MM.1S (cell line): Measurements from ENCODE around the gene CSNK2A3.

Experiments used
- DNase-seq: peaks from one replicate; pipeline ENCODE4 v3.0.0-alpha.2; 2015
- H2AFZ ChIP-seq: fragments of 300-600 bp; sonication (generic); 2 replicates; pipeline ENCODE4 v1.6.0; 2016; ENCODE audit warnings: antibody characterized with exemption, low read length
- H3F3A ChIP-seq: fragments of 300-600 bp; sonication (generic); 2 replicates; pipeline ENCODE4 v1.6.1; 2016; ENCODE audit warnings: mild to moderate bottlenecking, antibody characterized with exemption, low read length, moderate library complexity, mixed read lengths; ENCODE audit not compliant: insufficient read depth
- H3K27ac ChIP-seq: fragments of 300-600 bp; sonication (generic); 2 replicates; pipeline ENCODE4 v1.5.1; 2016; ENCODE audit warnings: mild to moderate bottlenecking, low read length
- H3K27me3 ChIP-seq: fragments of 300-600 bp; sonication (generic); replicated peaks from 2 replicates; pipeline ENCODE4 v1.6.0; 2016; ENCODE audit warnings: low read length; ENCODE audit not compliant: insufficient read depth
- H3K36me3 ChIP-seq: fragments of 300-600 bp; sonication (generic); replicated peaks from 2 replicates; pipeline ENCODE4 v1.6.1; 2016; ENCODE audit warnings: mild to moderate bottlenecking, low read length, mixed read lengths; ENCODE audit not compliant: insufficient read depth
- H3K4me1 ChIP-seq: fragments of 300-600 bp; sonication (generic); 2 replicates; pipeline ENCODE4 v1.6.1; 2016; ENCODE audit warnings: low read length, mixed read lengths
- H3K4me2 ChIP-seq: fragments of 300-600 bp; sonication (generic); 2 replicates; pipeline ENCODE4 v1.6.0; 2016; ENCODE audit warnings: low read depth, low read length
- H3K4me3 ChIP-seq: fragments of 300-600 bp; sonication (generic); 2 replicates; pipeline ENCODE4 v1.5.1; 2016; ENCODE audit warnings: low read length, mixed read lengths
- H3K79me2 ChIP-seq: fragments of 300-600 bp; sonication (generic); 2 replicates; pipeline ENCODE4 v1.6.1; 2016; ENCODE audit warnings: mixed run types, low read length, mixed read lengths
- H3K9ac ChIP-seq: fragments of 300-600 bp; sonication (generic); 2 replicates; pipeline ENCODE4 v1.6.1; 2016; ENCODE audit warnings: low read length, mixed read lengths
- H3K9me2 ChIP-seq: fragments of 300-600 bp; sonication (generic); replicated peaks from 2 replicates; pipeline ENCODE4 v1.6.1; 2016; ENCODE audit warnings: mild to moderate bottlenecking, low read length, mixed read lengths; ENCODE audit not compliant: insufficient read depth
- H3K9me3 ChIP-seq: fragments of 300-600 bp; sonication (generic); replicated peaks from 2 replicates; pipeline ENCODE4 v1.6.1; 2016; ENCODE audit warnings: mild to moderate bottlenecking, low read length, mixed read lengths; ENCODE audit not compliant: insufficient read depth
- H4K20me1 ChIP-seq: fragments of 300-600 bp; sonication (generic); 2 replicates; pipeline ENCODE4 v1.6.1; 2016; ENCODE audit warnings: mild to moderate bottlenecking, low read length, moderate library complexity, mixed read lengths; ENCODE audit not compliant: insufficient read depth
- EZH2 ChIP-seq: fragments of 300-600 bp; sonication (generic); optimal IDR thresholded peaks from 2 replicates; pipeline ENCODE3; 2017; ENCODE audit warnings: low read depth, mild to moderate bottlenecking, antibody characterized with exemption, low read length, mixed read lengths
- EZH2phosphoT487 ChIP-seq: fragments of 300-600 bp; sonication (generic); IDR thresholded peaks from 2 replicates; pipeline ENCODE4 v1.6.1; 2018; ENCODE audit warnings: antibody characterized with exemption, low read length
- TF ChIP-seq, protein P1 (sequence below): fragments of 300-600 bp; sonication (generic); IDR thresholded peaks from 2 replicates; pipeline ENCODE4 v1.5.1; 2016; ENCODE audit warnings: antibody characterized with exemption, low read length, mixed read lengths

The CSNK2A3 gene

DNA sequence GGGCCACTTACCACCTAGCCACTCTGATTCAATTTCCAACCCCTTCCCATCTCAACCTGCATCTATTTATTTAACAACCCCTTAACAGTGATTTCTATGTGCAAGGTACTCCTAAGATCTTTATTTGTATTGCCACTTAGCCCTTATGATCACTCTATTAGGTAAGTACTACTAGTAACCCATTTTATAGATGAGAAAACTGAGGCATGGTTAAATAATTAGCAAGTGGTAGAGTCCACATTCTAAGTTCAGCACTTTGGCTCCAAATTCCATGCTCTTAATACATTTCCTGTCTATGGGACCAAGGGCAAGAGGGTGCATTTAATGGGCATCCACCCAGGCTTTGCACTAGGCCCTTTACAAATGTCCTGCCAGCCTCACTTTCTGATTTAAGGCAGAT, 38.1 kb upstream of the CSNK2A3 start:
- Histone ChIP-seq H3K9ac (no peak overlapping the region), H2AFZ (no peak overlapping the region)

DNA sequence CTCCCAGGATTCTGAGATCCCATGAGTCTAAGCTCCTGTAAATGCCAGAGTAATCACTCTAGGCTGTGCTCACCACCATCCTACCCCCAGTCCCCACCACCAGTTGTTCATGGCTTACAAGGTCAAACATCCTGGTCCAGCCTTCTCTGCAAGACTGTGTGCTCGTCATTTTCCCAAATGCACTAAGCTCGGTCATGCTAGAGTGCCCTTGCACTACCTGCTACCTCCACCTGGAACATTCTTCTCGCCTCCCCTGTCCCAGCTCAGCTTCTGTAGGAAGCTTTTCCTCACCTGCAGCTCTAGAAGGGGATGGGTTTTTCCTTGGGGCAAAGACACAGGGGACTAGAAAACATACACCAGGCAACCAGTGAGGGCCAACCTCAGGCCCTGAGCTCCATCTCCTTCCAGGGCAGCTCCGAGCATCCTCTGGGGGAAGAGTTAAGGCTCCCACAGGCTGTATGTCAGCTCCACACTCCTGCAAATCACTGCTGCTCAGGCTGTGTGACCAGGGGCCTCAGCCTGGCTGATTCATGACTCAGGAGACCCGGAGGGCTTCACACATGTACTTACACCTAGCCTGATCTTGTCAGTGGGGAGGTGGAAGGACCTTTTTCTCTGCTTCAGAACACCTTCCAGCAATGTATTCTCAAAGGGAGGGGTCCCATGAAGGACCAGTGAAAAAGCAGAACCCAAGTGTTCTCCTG, 37.2 kb upstream of the CSNK2A3 start:
- no peaks in the 10 kb centered on the region for H4K20me1 ChIP-seq
- no peak overlapping the region for H3K27ac ChIP-seq
- H3K9me3 ChIP-seq, result no peaks in the 10 kb centered on the region
- H3F3A ChIP-seq, result no peaks in the 10 kb centered on the region
- no peak overlapping the region for H3K4me3 ChIP-seq
- no peaks in the 10 kb centered on the region for H3K9me2 ChIP-seq
- H3K9ac ChIP-seq, result no peak overlapping the region
- no peaks in the 10 kb centered on the region for H3K27me3 ChIP-seq
- no peaks in the 10 kb centered on the region for H3K36me3 ChIP-seq
- no peaks in the 10 kb centered on the region for H3K4me1 ChIP-seq
- H3K79me2 ChIP-seq, result no peaks in the 10 kb centered on the region
- H2AFZ ChIP-seq, result no peak overlapping the region
- DNase-seq, result no peak
- TF ChIP-seq EZH2 (no peak), EZH2phosphoT487 (no peak)
- TF ChIP-seq, protein P1, sequence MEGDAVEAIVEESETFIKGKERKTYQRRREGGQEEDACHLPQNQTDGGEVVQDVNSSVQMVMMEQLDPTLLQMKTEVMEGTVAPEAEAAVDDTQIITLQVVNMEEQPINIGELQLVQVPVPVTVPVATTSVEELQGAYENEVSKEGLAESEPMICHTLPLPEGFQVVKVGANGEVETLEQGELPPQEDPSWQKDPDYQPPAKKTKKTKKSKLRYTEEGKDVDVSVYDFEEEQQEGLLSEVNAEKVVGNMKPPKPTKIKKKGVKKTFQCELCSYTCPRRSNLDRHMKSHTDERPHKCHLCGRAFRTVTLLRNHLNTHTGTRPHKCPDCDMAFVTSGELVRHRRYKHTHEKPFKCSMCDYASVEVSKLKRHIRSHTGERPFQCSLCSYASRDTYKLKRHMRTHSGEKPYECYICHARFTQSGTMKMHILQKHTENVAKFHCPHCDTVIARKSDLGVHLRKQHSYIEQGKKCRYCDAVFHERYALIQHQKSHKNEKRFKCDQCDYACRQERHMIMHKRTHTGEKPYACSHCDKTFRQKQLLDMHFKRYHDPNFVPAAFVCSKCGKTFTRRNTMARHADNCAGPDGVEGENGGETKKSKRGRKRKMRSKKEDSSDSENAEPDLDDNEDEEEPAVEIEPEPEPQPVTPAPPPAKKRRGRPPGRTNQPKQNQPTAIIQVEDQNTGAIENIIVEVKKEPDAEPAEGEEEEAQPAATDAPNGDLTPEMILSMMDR, result no peak
- no peak overlapping the region for H3K4me2 ChIP-seq

More for the DNA sequence above, 38.1 kb upstream of the CSNK2A3 start:
- Histone ChIP-seq H3K9me2 (no peaks in the 10 kb centered on the region), H3F3A (no peaks in the 10 kb centered on the region), H3K9me3 (no peaks in the 10 kb centered on the region), H3K27ac (no peak overlapping the region), H3K4me2 (no peak overlapping the region), H3K79me2 (no peaks in the 10 kb centered on the region), H3K4me3 (no peak overlapping the region), H3K27me3 (no peaks in the 10 kb centered on the region), H3K4me1 (no peaks in the 10 kb centered on the region), H4K20me1 (no peaks in the 10 kb centered on the region), H3K36me3 (no peaks in the 10 kb centered on the region)
- no peak for DNase-seq
- TF ChIP-seq, protein P1, result no peak
- TF ChIP-seq EZH2phosphoT487, result no peak
- TF ChIP-seq EZH2, result no peak

DNA sequence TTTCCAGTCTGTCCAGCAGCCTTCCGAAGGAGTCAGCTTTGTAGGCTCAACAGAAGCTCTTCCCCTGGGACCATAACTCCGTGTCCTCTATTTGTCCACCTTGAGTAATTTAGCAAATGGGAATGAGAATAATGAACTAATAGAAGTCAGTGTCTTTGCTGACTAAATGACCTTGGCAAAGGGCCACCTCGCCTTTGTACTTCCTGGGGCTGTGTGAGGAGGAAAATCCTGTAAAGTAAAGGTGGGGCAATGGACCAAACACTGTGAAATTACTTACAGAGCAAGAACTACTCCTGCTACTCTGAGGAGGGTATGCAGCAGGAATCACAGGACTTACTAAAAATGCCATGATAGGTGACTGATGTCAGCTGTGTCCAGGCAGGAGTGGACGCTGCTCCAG, 36.2 kb upstream of the CSNK2A3 start:
- DNase-seq, result no peak
- H3K79me2 ChIP-seq, result no peaks in the 10 kb centered on the region
- no peak overlapping the region for H2AFZ ChIP-seq
- no peaks in the 10 kb centered on the region for H3F3A ChIP-seq
- no peaks in the 10 kb centered on the region for H4K20me1 ChIP-seq
- H3K9ac ChIP-seq, result no peak overlapping the region
- H3K4me2 ChIP-seq, result no peak overlapping the region
- no peaks in the 10 kb centered on the region for H3K9me2 ChIP-seq
- no peaks in the 10 kb centered on the region for H3K4me1 ChIP-seq
- H3K4me3 ChIP-seq, result no peak overlapping the region
- TF ChIP-seq EZH2 (no peak), EZH2phosphoT487 (no peak)
- TF ChIP-seq, protein P1, result no peak
- no peaks in the 10 kb centered on the region for H3K36me3 ChIP-seq
- H3K9me3 ChIP-seq, result no peaks in the 10 kb centered on the region
- H3K27ac ChIP-seq, result no peak overlapping the region
- no peaks in the 10 kb centered on the region for H3K27me3 ChIP-seq
